Endothelial cell of umbilical vein (primary cell): ENCODE data around the gene CAMK2D. TPM values are rescaled to one million over a fixed set of nuclear protein-coding genes. Genes with fewer than 3 reads are reported as not detected.

Experiments
- BruUV-seq: library from RNA; stranded (reverse); fragments of 400-500 nt; replicated peaks from 2 replicates; lab custom pipeline; 2021; lab: Mats Ljungman, UMichigan
- CTCF ChIA-PET: fragments of 300-600, 350-600 bp; sonication (Branson Sonifier 250); formaldehyde crosslinking; loops from one replicate; lab custom pipeline; 2021; ENCODE audit warnings: antibody characterized with exemption, inconsistent platforms; lab: Charles Lee
- POLR2A ChIA-PET: fragments of 300-600, 350-600 bp; sonication (Branson Sonifier 250); formaldehyde crosslinking; loops from one replicate; lab custom pipeline; 2021; ENCODE audit warnings: antibody characterized with exemption, inconsistent platforms; lab: Charles Lee
- DNase-seq: peaks from one replicate; pipeline ENCODE4 v3.0.0-alpha.2; 2011; ENCODE audit warnings: low read depth, low spot score
- FAIRE-seq: peaks from 2 replicates; lab custom pipeline; 2011; peaks lifted over from hg19 to GRCh38; lab: Jason Lieb, UNC
- H2AFZ ChIP-seq: 2 replicates; pipeline ENCODE4 v1.6.0; 2012; ENCODE audit warnings: low read depth, low read length, control low read depth, inconsistent platforms
- H3K27ac ChIP-seq: 2 replicates; pipeline ENCODE4 v1.5.1; 2011; ENCODE audit warnings: low read depth, mild to moderate bottlenecking, control low read depth, low read length, moderate library complexity; ENCODE audit not compliant: insufficient read depth
- H3K27me3 ChIP-seq, 2 experiments: 2 replicates each; pipeline versions ENCODE4 v1.6.0 to v1.6.1; 2011; ENCODE audit warnings: low read length in 2 of 2, mixed read lengths in 1 of 2; ENCODE audit not compliant: control insufficient read depth in 2 of 2, insufficient read depth in 2 of 2
- H3K36me3 ChIP-seq, 2 experiments: 2 replicates in 1 of 2; 3 replicates in 1 of 2; pipeline ENCODE4 v1.5.1; 2011; ENCODE audit warnings: low read length in 2 of 2, mild to moderate bottlenecking in 1 of 2, moderate library complexity in 1 of 2; ENCODE audit not compliant: control insufficient read depth in 2 of 2, insufficient read depth in 2 of 2; ENCODE audit errors: extremely low read depth in 1 of 2
- H3K4me1 ChIP-seq: 3 replicates; pipeline ENCODE4 v1.5.1; 2011; ENCODE audit warnings: mild to moderate bottlenecking, low read length; ENCODE audit not compliant: control insufficient read depth, insufficient read depth; ENCODE audit errors: extremely low read depth
- H3K4me2 ChIP-seq: 2 replicates; pipeline ENCODE4 v1.6.1; 2011; ENCODE audit warnings: low read length, control low read depth, mixed read lengths; ENCODE audit not compliant: insufficient read depth
- H3K4me3 ChIP-seq, 3 experiments: fragments of 200-600 bp in 1 of 3; sonication (generic), shearing (Covaris generic) in 1 of 3; replicated peaks in 1 of 3; 2 replicates each; pipeline ENCODE4 v1.5.1; 2011 to 2016; ENCODE audit warnings: control low read depth in 3 of 3, low read length in 3 of 3, mild to moderate bottlenecking in 2 of 3, inconsistent platforms in 1 of 3, low read depth in 1 of 3, moderate library complexity in 1 of 3; ENCODE audit not compliant: insufficient read depth in 1 of 3
- H3K79me2 ChIP-seq: 2 replicates; pipeline ENCODE4 v1.6.0; 2012; ENCODE audit warnings: low read length, inconsistent platforms; ENCODE audit not compliant: control insufficient read depth, insufficient read depth
- H3K9ac ChIP-seq: replicated peaks from 2 replicates; pipeline ENCODE3; 2011; ENCODE audit warnings: low read length, control low read depth; ENCODE audit not compliant: insufficient read depth; ENCODE audit errors: extremely low read depth
- H3K9me1 ChIP-seq: replicated peaks from 3 replicates; pipeline ENCODE4 v1.6.0; 2011; ENCODE audit warnings: mild to moderate bottlenecking, low read length; ENCODE audit not compliant: control insufficient read depth, insufficient read depth; ENCODE audit errors: extremely low read depth
- H3K9me3 ChIP-seq: replicated peaks from 2 replicates; pipeline ENCODE4 v1.5.1; 2012; ENCODE audit warnings: low read length, inconsistent platforms; ENCODE audit not compliant: control insufficient read depth, insufficient read depth
- H4K20me1 ChIP-seq: replicated peaks from 2 replicates; pipeline ENCODE3; 2011; ENCODE audit warnings: mild to moderate bottlenecking, low read length; ENCODE audit not compliant: control insufficient read depth, insufficient read depth; ENCODE audit errors: extremely low read depth
- EZH2 ChIP-seq: IDR thresholded peaks from 2 replicates; pipeline ENCODE4 v1.6.1; 2012; ENCODE audit warnings: borderline replicate concordance, low read depth, mild to moderate bottlenecking, moderate library complexity, low read length, inconsistent platforms; ENCODE audit not compliant: severe bottlenecking
- FOS ChIP-seq: IDR thresholded peaks from 2 replicates; pipeline ENCODE4 v1.6.1; 2011; ENCODE audit warnings: mild to moderate bottlenecking, low read length, moderate library complexity, borderline replicate concordance; ENCODE audit not compliant: insufficient read depth
- GATA2 ChIP-seq: IDR thresholded peaks from 2 replicates; pipeline ENCODE4 v1.7.0; 2011; ENCODE audit warnings: low read depth, mild to moderate bottlenecking, moderate library complexity, mixed read lengths, low read length; ENCODE audit not compliant: insufficient read length, insufficient read depth
- JUN ChIP-seq: IDR thresholded peaks from 2 replicates; pipeline ENCODE4 v1.6.1; 2011; ENCODE audit warnings: borderline replicate concordance, low read depth; ENCODE audit not compliant: insufficient read length, insufficient read depth
- MYC ChIP-seq: IDR thresholded peaks from one replicate; pipeline ENCODE4 v1.6.1; 2011; ENCODE audit warnings: mild to moderate bottlenecking, low read depth, low read length
- POLR2A ChIP-seq: IDR thresholded peaks from 2 replicates; pipeline ENCODE4 v1.6.1; 2012; ENCODE audit warnings: low read depth, mild to moderate bottlenecking, control low read depth, low read length
- POLR2AphosphoS5 ChIP-seq: IDR thresholded peaks from 2 replicates; pipeline ENCODE4 v1.6.1; 2012; ENCODE audit warnings: low read depth, mild to moderate bottlenecking, control low read depth, low read length, moderate library complexity; ENCODE audit not compliant: insufficient read depth
- dilution Hi-C: fragments of 300-500 bp; cut with MboI; formaldehyde crosslinking; loops from one replicate; pipeline ENCODE4 v1.15.0; 2019; ENCODE audit warnings: low sequenced_read_pairs; ENCODE audit not compliant: extremely low pct_ligation_motif_present
- intact Hi-C: fragments of 100-400 bp; cut with micrococcal nuclease; formaldehyde crosslinking; loops from one replicate; pipeline ENCODE4 v1.10.0; 2022
- polyA plus RNA-seq, 4 experiments: library from polyadenylated mRNA; depleted of rRNA in 3 of 4; stranded (reverse) in 3 of 4; unstranded in 1 of 4; fragments of >200 nt; gene quantifications; 2 replicates each; pipeline versions ENCODE4 v1.2.1 to v1.2.3, GENCODE V29; 2011 to 2012; ENCODE audit warnings: missing spikeins in 1 of 4
- total RNA-seq: library from RNA; stranded (reverse); gene quantifications from 2 replicates; pipeline ENCODE4 v1.2.3, GENCODE V29; 2021
- TF ChIP-seq, protein P1 (sequence below), 2 donors: IDR thresholded peaks; 1 replicate in 1 of 2; 2 replicates in 1 of 2; pipeline ENCODE4 v1.5.1; 2011; ENCODE audit warnings: low read length in 2 of 2, mild to moderate bottlenecking in 2 of 2, moderate library complexity in 2 of 2, control low read depth in 1 of 2, inconsistent platforms in 1 of 2, low read depth in 1 of 2; ENCODE audit not compliant: insufficient read depth in 1 of 2; ENCODE audit errors: extremely low read depth in 1 of 2
- TF ChIP-seq, protein P2 (sequence below): IDR thresholded peaks from 2 replicates; pipeline ENCODE4 v1.6.1; 2011; ENCODE audit not compliant: insufficient read depth, insufficient read length

The CAMK2D gene
- total and polyA plus RNA-seq, 2 donors (not counting 3 experiments of a cell fraction or from before 2014, with no cell fraction given), result 10.4 to 30.7 TPM

GRCh38 chr4:113584407-113585150 is 177.0 kb downstream of the CAMK2D start:
- CTCF ChIA-PET, result interaction anchor here (1.0 to 1.6 kb wide), 2 partner anchors 9 to 15 kb away, joined by 3 to 10 read pairs; no protein-coding TSS in a partner anchor
- TF ChIP-seq GATA2 (no peak), JUN (no peak), POLR2AphosphoS5 (no peak), POLR2A (no peak), EZH2 (no peak), FOS (no peak), MYC (no peak)
- TF ChIP-seq, protein P1, sequence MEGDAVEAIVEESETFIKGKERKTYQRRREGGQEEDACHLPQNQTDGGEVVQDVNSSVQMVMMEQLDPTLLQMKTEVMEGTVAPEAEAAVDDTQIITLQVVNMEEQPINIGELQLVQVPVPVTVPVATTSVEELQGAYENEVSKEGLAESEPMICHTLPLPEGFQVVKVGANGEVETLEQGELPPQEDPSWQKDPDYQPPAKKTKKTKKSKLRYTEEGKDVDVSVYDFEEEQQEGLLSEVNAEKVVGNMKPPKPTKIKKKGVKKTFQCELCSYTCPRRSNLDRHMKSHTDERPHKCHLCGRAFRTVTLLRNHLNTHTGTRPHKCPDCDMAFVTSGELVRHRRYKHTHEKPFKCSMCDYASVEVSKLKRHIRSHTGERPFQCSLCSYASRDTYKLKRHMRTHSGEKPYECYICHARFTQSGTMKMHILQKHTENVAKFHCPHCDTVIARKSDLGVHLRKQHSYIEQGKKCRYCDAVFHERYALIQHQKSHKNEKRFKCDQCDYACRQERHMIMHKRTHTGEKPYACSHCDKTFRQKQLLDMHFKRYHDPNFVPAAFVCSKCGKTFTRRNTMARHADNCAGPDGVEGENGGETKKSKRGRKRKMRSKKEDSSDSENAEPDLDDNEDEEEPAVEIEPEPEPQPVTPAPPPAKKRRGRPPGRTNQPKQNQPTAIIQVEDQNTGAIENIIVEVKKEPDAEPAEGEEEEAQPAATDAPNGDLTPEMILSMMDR (IDR thresholded peaks at IDR 0.05; ENCODE audit: extremely low read depth in 1 of 2, insufficient read depth in 1 of 2, low read depth in 1 of 2, low read length in 2 of 2), result no peak
- TF ChIP-seq, protein P2, sequence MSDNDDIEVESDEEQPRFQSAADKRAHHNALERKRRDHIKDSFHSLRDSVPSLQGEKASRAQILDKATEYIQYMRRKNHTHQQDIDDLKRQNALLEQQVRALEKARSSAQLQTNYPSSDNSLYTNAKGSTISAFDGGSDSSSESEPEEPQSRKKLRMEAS, result no peak
- no TSS peak for BruUV-seq
- FAIRE-seq, result no peak
- Histone ChIP-seq H3K27me3 (no peaks in the 10 kb centered on the region), H3K9me3 (no peaks in the 10 kb centered on the region), H3K9ac (no peak overlapping the region), H3K36me3 (no peaks in the 10 kb centered on the region), H3K4me3 (no peak overlapping the region), H3K9me1 (no peaks in the 10 kb centered on the region), H3K79me2 (no peaks in the 10 kb centered on the region), H4K20me1 (no peaks in the 10 kb centered on the region), H2AFZ (no peak overlapping the region), H3K27ac (no peak overlapping the region), H3K4me2 (no peak overlapping the region), H3K4me1 (no peaks in the 10 kb centered on the region)
- dilution Hi-C loops, result no loop called here
- POLR2A ChIA-PET, result no interaction called here
- peak; percentile 41 for DNase-seq
- intact Hi-C loops, result no loop called here
